ENCODE measurements around the gene CSPG4.
"Not testable (repeated sequence)": the region's sequence is repeated elsewhere in the genome, so short reads cannot be mapped to it uniquely, and the experiment has no call there.

CSPG4 gene

GRCh38 chr15:75738014-75738646 lies 25.5 kb upstream of the CSPG4 start:
- no peak for DNase-seq (ENCODE audit: low read depth in 3 of 3)

GRCh38 chr15:75737116-75738013 lies 24.7 kb upstream of the CSPG4 start:
- DNase-seq (ENCODE audit: low read depth in 3 of 3), result not testable (repeated sequence)

GRCh38 chr15:75736256-75736655 lies 23.6 kb upstream of the CSPG4 start:
- no peak for DNase-seq (ENCODE audit: low read depth in 3 of 3)

- not testable (repeated sequence) for DNase-seq (ENCODE audit: low read depth in 3 of 3)
Measured at GRCh38 chr15:75734861-75735760, 22.5 kb upstream of the CSPG4 start.

GRCh38 chr15:75733761-75734651 lies 21.4 kb upstream of the CSPG4 start:
- DNase-seq (ENCODE audit: low read depth in 3 of 3), result no peak

- DNase-seq (ENCODE audit: low read depth in 3 of 3), result peak in 1 of 3 experiments; percentile 52
Measured at GRCh38 chr15:75732809-75733451, 20.3 kb upstream of the CSPG4 start.

GRCh38 chr15:75732177-75732808 lies 19.6 kb upstream of the CSPG4 start:
- no peak for DNase-seq (ENCODE audit: low read depth in 3 of 3)

GRCh38 chr15:75731248-75732151 lies 18.9 kb upstream of the CSPG4 start:
- DNase-seq (ENCODE audit: low read depth in 3 of 3), result no peak

- DNase-seq (ENCODE audit: low read depth in 3 of 3), result not testable (repeated sequence)
Measured at GRCh38 chr15:75730376-75731247, 18.0 kb upstream of the CSPG4 start.

- DNase-seq (ENCODE audit: low read depth in 3 of 3), result no peak
Measured at GRCh38 chr15:75729326-75730069, 16.9 kb upstream of the CSPG4 start.

GRCh38 chr15:75727851-75728715 lies 15.4 kb upstream of the CSPG4 start:
- peak; percentile 35 to 69 (median 45) for DNase-seq (ENCODE audit: low read depth in 3 of 3)

- no peak for DNase-seq (ENCODE audit: low read depth in 3 of 3)
Measured at GRCh38 chr15:75727031-75727531, 14.4 kb upstream of the CSPG4 start.

GRCh38 chr15:75725719-75726607 lies 13.3 kb upstream of the CSPG4 start:
- DNase-seq (ENCODE audit: low read depth in 3 of 3), result no peak

GRCh38 chr15:75725006-75725718 lies 12.5 kb upstream of the CSPG4 start:
- no peak for DNase-seq (ENCODE audit: low read depth in 3 of 3)
